CD4-positive, CD25-positive, alpha-beta regulatory T cell (primary cell): ENCODE measurements around the gene DOCK7. TPM values are rescaled to one million over a fixed set of nuclear protein-coding genes. Genes with fewer than 3 reads are reported as not detected.

Experiments used
- ATAC-seq, 2 donors: fragments of 150-1000 bp; cut with Tn5 transposase; one replicate each; pipeline ENCODE4 v1.10.0; 2021; ENCODE audit warnings: low read depth in 2 of 2, moderate number of reproducible peaks in 2 of 2, moderate library complexity in 1 of 2
- DNase-seq, 3 donors: peaks; one replicate each; pipeline versions ENCODE4 v3.0.0 to v3.0.0-alpha.2; 2012 to 2022; ENCODE audit warnings: mixed read lengths in 1 of 3
- H3K27ac ChIP-seq: one replicate; pipeline ENCODE4 v1.7.0; 2013; ENCODE audit warnings: mild to moderate bottlenecking, low read length; ENCODE audit not compliant: insufficient read depth, poor library complexity, severe bottlenecking
- H3K27me3 ChIP-seq: one replicate; pipeline ENCODE4 v1.7.0; 2013; ENCODE audit warnings: low read length; ENCODE audit not compliant: control insufficient read depth, insufficient read depth
- H3K36me3 ChIP-seq: one replicate; pipeline ENCODE4 v1.7.0; 2013; ENCODE audit warnings: mild to moderate bottlenecking, low read length, moderate library complexity; ENCODE audit not compliant: control insufficient read depth, insufficient read depth
- H3K4me1 ChIP-seq: 2 replicates; pipeline ENCODE4 v1.7.0; 2013; ENCODE audit warnings: mild to moderate bottlenecking, low read length; ENCODE audit not compliant: insufficient read depth, control insufficient read depth, poor library complexity, severe bottlenecking
- H3K4me3 ChIP-seq: one replicate; pipeline ENCODE4 v1.7.0; 2013; ENCODE audit warnings: low read depth, mild to moderate bottlenecking, low read length, moderate library complexity
- H3K9me3 ChIP-seq, 2 experiments: 1 replicate in 1 of 2; 2 replicates in 1 of 2; pipeline ENCODE4 v1.7.0; 2013; ENCODE audit warnings: low read length in 2 of 2, mild to moderate bottlenecking in 1 of 2, moderate library complexity in 1 of 2; ENCODE audit not compliant: control insufficient read depth in 2 of 2
- H3K27ac Mint-ChIP-seq, 3 donors: one replicate each; pipeline ENCODE4 v1.8.0; 2020 to 2022; ENCODE audit warnings: mild to moderate bottlenecking in 3 of 3, mixed read lengths in 3 of 3, moderate library complexity in 2 of 3
- H3K27me3 Mint-ChIP-seq: one replicate; pipeline ENCODE4 v1.8.0; 2022; ENCODE audit warnings: mild to moderate bottlenecking, mixed read lengths
- H3K36me3 Mint-ChIP-seq: one replicate; pipeline ENCODE4 v1.8.0; 2020; ENCODE audit warnings: mixed read lengths
- H3K4me1 Mint-ChIP-seq, 4 donors: one replicate each; pipeline ENCODE4 v1.8.0; 2020 to 2022; ENCODE audit warnings: mixed read lengths in 4 of 4, mild to moderate bottlenecking in 1 of 4
- H3K4me3 Mint-ChIP-seq, 4 donors: one replicate each; pipeline ENCODE4 v1.8.0; 2020 to 2022; ENCODE audit warnings: mild to moderate bottlenecking in 4 of 4, mixed read lengths in 4 of 4, moderate library complexity in 3 of 4
- H3K9me3 Mint-ChIP-seq, 7 donors: one replicate each; pipeline ENCODE4 v1.8.0; 2020 to 2022; ENCODE audit warnings: mixed read lengths in 7 of 7, mild to moderate bottlenecking in 3 of 7, moderate library complexity in 2 of 7
- polyA plus RNA-seq, 4 donors: library from polyadenylated mRNA; unstranded; fragments of 300-500 nt; fragmentation: Illumina TruSeq; gene quantifications; one replicate each; pipeline ENCODE4 v1.2.3, GENCODE V29; 2021
- total RNA-seq: library from RNA; stranded (reverse); gene quantifications from one replicate; pipeline ENCODE4 v1.2.3, GENCODE V29; 2022

The DOCK7 gene
- total and polyA plus RNA-seq, 5 donors from 2014 or later, result 1.8 to 5.8 (median 2.5) TPM

DNA sequence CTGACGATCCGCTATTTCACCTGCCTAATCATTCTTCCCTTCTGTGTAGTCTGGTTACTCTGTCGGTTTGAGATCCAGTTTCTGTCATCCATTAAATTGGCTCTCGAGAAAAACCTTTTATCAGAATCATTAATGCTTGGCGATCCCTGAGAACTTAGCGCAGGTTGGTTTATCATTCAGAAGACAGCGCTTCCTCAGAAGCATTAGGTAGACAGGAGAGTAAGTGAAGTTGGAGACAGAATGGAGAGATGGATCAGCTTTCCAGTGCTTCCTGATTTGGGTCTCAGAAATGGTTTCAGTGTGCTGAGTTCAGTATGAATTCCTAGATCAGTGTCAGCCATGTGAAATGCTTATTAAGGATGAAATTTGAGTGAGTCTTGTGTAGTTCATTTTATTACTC is 250.0 kb downstream of the DOCK7 start:
- Mint-ChIP-seq H3K9me3 (peaks cover 0 to 3% (median 1%) of the 10 kb centered on the region in 7 donors), H3K4me3 (peak overlapping the region; percentile 95 to 98 (median 96)), H3K27ac (peak overlapping the region; percentile 78 to 95 (median 88)), H3K36me3 (peaks cover 14% of the 10 kb centered on the region), H3K4me1 (peaks cover 36 to 60% (median 52%) of the 10 kb centered on the region in 4 donors), H3K27me3 (peaks cover 17% of the 10 kb centered on the region)
- Histone ChIP-seq H3K27ac (no peak overlapping the region), H3K4me1 (peaks cover 39% of the 10 kb centered on the region), H3K4me3 (peak overlapping the region; percentile 98), H3K27me3 (no peaks in the 10 kb centered on the region), H3K36me3 (peaks cover 19% of the 10 kb centered on the region), H3K9me3 (no peaks in the 10 kb centered on the region)
- DNase-seq (peak in 1 of 3 donors; percentile 23), ATAC-seq (no peak)

- Mint-ChIP-seq H3K4me1 (peaks cover 36 to 60% (median 52%) of the 10 kb centered on the region in 4 donors), H3K27ac (peak overlapping the region; percentile 95 to 100 (median 99)), H3K4me3 (peak overlapping the region; percentile 95 to 99 (median 96)), H3K36me3 (peaks cover 11% of the 10 kb centered on the region), H3K9me3 (peaks cover 0 to 3% (median 1%) of the 10 kb centered on the region in 7 donors), H3K27me3 (peaks cover 17% of the 10 kb centered on the region)
- Histone ChIP-seq H3K9me3 (no peaks in the 10 kb centered on the region), H3K36me3 (peaks cover 11% of the 10 kb centered on the region), H3K4me1 (peaks cover 39% of the 10 kb centered on the region), H3K27ac (peak overlapping the region; percentile 99), H3K4me3 (peak overlapping the region; percentile 98), H3K27me3 (no peaks in the 10 kb centered on the region)
- ATAC-seq (no peak), DNase-seq (peak; percentile 33 to 54 (median 45))
These were observed 250.8 kb downstream of the DOCK7 start for GRCh38 chr1:62437273-62437940.

- peak; percentile 97 to 100 (median 99) for DNase-seq
- peaks cover 0 to 3% (median 1%) of the 10 kb centered on the region in 7 donors for H3K9me3 Mint-ChIP-seq
These were observed 251.5 kb downstream of the DOCK7 start, which contains the start of gene USP1 for GRCh38 chr1:62436466-62437272. Gene USP1 (plus strand): TSS chr1:62437049. CDS start chr1:62439868, 2,819 bp downstream.

GRCh38 chr1:62436039-62436465 is 252.1 kb downstream of the DOCK7 start:
- no peaks in the 10 kb centered on the region for H3K9me3 ChIP-seq
- Mint-ChIP-seq H3K27ac (peak overlapping the region; percentile 99 to 100 (median 100)), H3K4me1 (peaks cover 28 to 48% (median 39%) of the 10 kb centered on the region in 4 donors), H3K27me3 (peaks cover 17% of the 10 kb centered on the region), H3K4me3 (peak overlapping the region; percentile 95 to 99 (median 96)), H3K36me3 (peaks cover 3% of the 10 kb centered on the region), H3K9me3 (peaks cover 0 to 3% (median 1%) of the 10 kb centered on the region in 7 donors)
- ATAC-seq (no peak), DNase-seq (peak in 1 of 3 donors; percentile 96)
- H3K27me3 ChIP-seq, result peaks cover 1% of the 10 kb centered on the region
- peak overlapping the region; percentile 99 for H3K27ac ChIP-seq
- peaks cover under 1% of the 10 kb centered on the region for H3K36me3 ChIP-seq
- H3K4me1 ChIP-seq, result peaks cover 38% of the 10 kb centered on the region
- peak overlapping the region; percentile 84 for H3K4me3 ChIP-seq

More at GRCh38 chr1:62436466-62437272, 251.5 kb downstream of the DOCK7 start, which contains the start of gene USP1:
- peak within 1 kb of the TSS; percentile 99 to 100 (median 100) for H3K27ac Mint-ChIP-seq
- H3K36me3 ChIP-seq, result peaks cover 4% of the 10 kb centered on the region
- peak within 1 kb of the TSS; percentile 98 for H3K4me3 ChIP-seq
- no peaks in the 10 kb centered on the region for H3K9me3 ChIP-seq
- H3K4me1 Mint-ChIP-seq, result peaks cover 31 to 55% (median 46%) of the 10 kb centered on the region in 4 donors
- peak; percentile 80 to 82 for ATAC-seq
- peak within 1 kb of the TSS; percentile 99 for H3K27ac ChIP-seq
- H3K4me3 Mint-ChIP-seq, result peak within 1 kb of the TSS; percentile 95 to 99 (median 96)
- H3K27me3 Mint-ChIP-seq, result peaks cover 17% of the 10 kb centered on the region
- H3K36me3 Mint-ChIP-seq, result peaks cover 5% of the 10 kb centered on the region
- H3K27me3 ChIP-seq, result no peaks in the 10 kb centered on the region
- peaks cover 39% of the 10 kb centered on the region for H3K4me1 ChIP-seq

DNA sequence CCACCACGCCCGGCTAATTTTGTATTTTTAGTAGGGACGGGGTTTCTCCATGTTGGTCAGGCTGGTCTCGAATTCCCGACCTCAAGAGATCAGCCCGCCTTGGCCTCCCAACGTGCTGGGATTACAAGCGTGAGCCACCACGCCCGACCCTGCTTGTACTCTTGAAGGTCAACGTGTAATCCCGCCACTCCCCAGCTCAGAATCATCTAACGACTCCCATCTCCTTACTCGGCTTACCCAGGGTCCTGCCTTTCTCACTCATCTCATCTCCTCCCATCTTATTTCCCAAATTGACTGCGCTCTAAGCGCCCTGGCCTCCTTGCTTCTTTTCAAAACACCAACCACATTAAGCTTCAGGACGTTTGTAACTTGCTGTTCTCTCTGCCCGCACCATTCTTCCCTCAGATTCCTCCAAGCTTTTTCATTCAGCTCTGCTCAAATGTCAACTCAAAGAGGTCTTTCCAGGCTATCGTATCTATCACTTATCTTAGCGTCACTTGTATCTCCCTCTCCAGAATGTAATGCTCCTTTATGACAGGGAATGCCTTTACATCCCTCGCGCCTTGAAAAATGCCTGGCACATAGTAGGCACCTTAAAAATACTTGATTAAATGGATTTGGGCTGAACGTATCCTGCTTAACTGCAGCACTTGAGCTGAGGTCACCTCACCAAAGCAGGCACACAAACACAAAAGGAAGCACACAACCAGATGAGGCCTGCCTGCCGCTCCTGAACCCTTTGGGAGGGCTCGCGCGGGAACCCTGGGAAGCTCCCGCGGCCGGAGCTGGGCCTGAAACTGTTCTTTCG is 252.8 kb downstream of the DOCK7 start:
- peaks cover 23 to 42% (median 34%) of the 10 kb centered on the region in 4 donors for H3K4me1 Mint-ChIP-seq
- peaks cover 0 to 3% (median 1%) of the 10 kb centered on the region in 7 donors for H3K9me3 Mint-ChIP-seq
- H3K27me3 Mint-ChIP-seq, result peaks cover 17% of the 10 kb centered on the region
- H3K36me3 Mint-ChIP-seq, result peaks cover 3% of the 10 kb centered on the region
- DNase-seq, result peak in 1 of 3 donors; percentile 9
- H3K27ac Mint-ChIP-seq, result peak overlapping the region; percentile 99 to 100 (median 100)
- Histone ChIP-seq H3K27me3 (peaks cover 5% of the 10 kb centered on the region), H3K27ac (peak overlapping the region; percentile 99), H3K4me1 (peaks cover 31% of the 10 kb centered on the region), H3K36me3 (no peaks in the 10 kb centered on the region), H3K9me3 (no peaks in the 10 kb centered on the region), H3K4me3 (peak overlapping the region; percentile 84)
- peak overlapping the region; percentile 95 to 99 (median 96) for H3K4me3 Mint-ChIP-seq
- no peak for ATAC-seq

GRCh38 chr1:62434618-62435001 is 253.6 kb downstream of the DOCK7 start:
- Mint-ChIP-seq H3K27ac (peak overlapping the region in 2 of 3 donors; percentile 31 to 99), H3K27me3 (peaks cover 17% of the 10 kb centered on the region), H3K4me3 (peak overlapping the region; percentile 59 to 82 (median 66)), H3K4me1 (peaks cover 17 to 34% (median 26%) of the 10 kb centered on the region in 4 donors), H3K36me3 (peaks cover 3% of the 10 kb centered on the region), H3K9me3 (peaks cover 0 to 3% (median 1%) of the 10 kb centered on the region in 7 donors)
- ATAC-seq (no peak), DNase-seq (no peak)
- Histone ChIP-seq H3K4me3 (no peak overlapping the region), H3K4me1 (peaks cover 24% of the 10 kb centered on the region), H3K27me3 (peaks cover 5% of the 10 kb centered on the region), H3K27ac (no peak overlapping the region), H3K9me3 (no peaks in the 10 kb centered on the region), H3K36me3 (no peaks in the 10 kb centered on the region)
